ENCODE measurements around the gene FNDC3A.

The FNDC3A gene

GRCh38 chr13:48969685-48970084 lies 6.0 kb upstream of the FNDC3A start:
- H3K4me3 ChIP-seq (ENCODE audit: insufficient read depth, low read length, poor library complexity, severe bottlenecking), result no peak overlapping the region

GRCh38 chr13:48973845-48974431 lies 1.8 kb upstream of the FNDC3A start:
- no peaks in the 10 kb centered on the region for H3K9me2 ChIP-seq (replicated peaks; ENCODE audit: insufficient read depth, low read length)
- peaks cover 4% of the 10 kb centered on the region; the same call in 1 of the 2 replicates for H3K27me3 ChIP-seq (ENCODE audit: low read length)
- H3K4me3 ChIP-seq (ENCODE audit: insufficient read depth, low read length, poor library complexity, severe bottlenecking), result no peak overlapping the region
- H3K9ac ChIP-seq (ENCODE audit: low read length), result no peak overlapping the region
- H3K36me3 ChIP-seq (ENCODE audit: low read length), result no peaks in the 10 kb centered on the region
- H4K20me1 ChIP-seq (ENCODE audit: low read depth, low read length), result peaks cover 4% of the 10 kb centered on the region; the same call in 1 of the 2 replicates
- no peak for TF ChIP-seq EZH2phosphoT487 (conservative IDR thresholded peaks at IDR 0.05; ENCODE audit: low read length)
- TF ChIP-seq, protein P1, sequence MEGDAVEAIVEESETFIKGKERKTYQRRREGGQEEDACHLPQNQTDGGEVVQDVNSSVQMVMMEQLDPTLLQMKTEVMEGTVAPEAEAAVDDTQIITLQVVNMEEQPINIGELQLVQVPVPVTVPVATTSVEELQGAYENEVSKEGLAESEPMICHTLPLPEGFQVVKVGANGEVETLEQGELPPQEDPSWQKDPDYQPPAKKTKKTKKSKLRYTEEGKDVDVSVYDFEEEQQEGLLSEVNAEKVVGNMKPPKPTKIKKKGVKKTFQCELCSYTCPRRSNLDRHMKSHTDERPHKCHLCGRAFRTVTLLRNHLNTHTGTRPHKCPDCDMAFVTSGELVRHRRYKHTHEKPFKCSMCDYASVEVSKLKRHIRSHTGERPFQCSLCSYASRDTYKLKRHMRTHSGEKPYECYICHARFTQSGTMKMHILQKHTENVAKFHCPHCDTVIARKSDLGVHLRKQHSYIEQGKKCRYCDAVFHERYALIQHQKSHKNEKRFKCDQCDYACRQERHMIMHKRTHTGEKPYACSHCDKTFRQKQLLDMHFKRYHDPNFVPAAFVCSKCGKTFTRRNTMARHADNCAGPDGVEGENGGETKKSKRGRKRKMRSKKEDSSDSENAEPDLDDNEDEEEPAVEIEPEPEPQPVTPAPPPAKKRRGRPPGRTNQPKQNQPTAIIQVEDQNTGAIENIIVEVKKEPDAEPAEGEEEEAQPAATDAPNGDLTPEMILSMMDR (IDR thresholded peaks at IDR 0.05; ENCODE audit: insufficient read depth, low read length, poor library complexity, severe bottlenecking), result no peak
- peaks cover 11% of the 10 kb centered on the region for H3F3A ChIP-seq (ENCODE audit: insufficient read depth)
- no peak overlapping the region for H3K27ac ChIP-seq (ENCODE audit: low read depth, low read length)
- H2AFZ ChIP-seq (ENCODE audit: low read depth, low read length, severe bottlenecking), result no peak overlapping the region
- H3K79me2 ChIP-seq (ENCODE audit: insufficient read depth, low read length), result no peaks in the 10 kb centered on the region
- H3K4me2 ChIP-seq (ENCODE audit: low read depth, low read length, poor library complexity, severe bottlenecking), result no peak overlapping the region
- peaks cover 19% of the 10 kb centered on the region; the same call in 1 of the 2 replicates for H3K9me3 ChIP-seq (ENCODE audit: insufficient read depth, low read length)

More at GRCh38 chr13:48969685-48970084, 6.0 kb upstream of the FNDC3A start:
- no peaks in the 10 kb centered on the region for H3K36me3 ChIP-seq (ENCODE audit: low read length)
- H3K9me2 ChIP-seq (replicated peaks; ENCODE audit: insufficient read depth, low read length), result no peaks in the 10 kb centered on the region
- no peaks in the 10 kb centered on the region for H3K79me2 ChIP-seq (ENCODE audit: insufficient read depth, low read length)
- no peak overlapping the region for H3K4me2 ChIP-seq (ENCODE audit: low read depth, low read length, poor library complexity, severe bottlenecking)
- no peak overlapping the region for H2AFZ ChIP-seq (ENCODE audit: low read depth, low read length, severe bottlenecking)
- H3F3A ChIP-seq (ENCODE audit: insufficient read depth), result no peaks in the 10 kb centered on the region
- H4K20me1 ChIP-seq (ENCODE audit: low read depth, low read length), result no peaks in the 10 kb centered on the region
- H3K9me3 ChIP-seq (ENCODE audit: insufficient read depth, low read length), result peaks cover 19% of the 10 kb centered on the region; the same call in 1 of the 2 replicates
- H3K27me3 ChIP-seq (ENCODE audit: low read length), result peaks cover 3% of the 10 kb centered on the region; the same call in 1 of the 2 replicates
- no peak overlapping the region for H3K27ac ChIP-seq (ENCODE audit: low read depth, low read length)
- TF ChIP-seq, protein P1 (IDR thresholded peaks at IDR 0.05; ENCODE audit: insufficient read depth, low read length, poor library complexity, severe bottlenecking), result no peak
- no peak overlapping the region for H3K9ac ChIP-seq (ENCODE audit: low read length)

- Histone ChIP-seq H3K4me3 (ENCODE audit: insufficient read depth, low read length, poor library complexity, severe bottlenecking) (peak overlapping the region; percentile 80), H3K9me2 (replicated peaks; ENCODE audit: insufficient read depth, low read length) (no peaks in the 10 kb centered on the region), H3K9ac (ENCODE audit: low read length) (peak overlapping the region; percentile 65), H3K27me3 (ENCODE audit: low read length) (peaks cover 4% of the 10 kb centered on the region; the same call in 1 of the 2 replicates), H4K20me1 (ENCODE audit: low read depth, low read length) (peaks cover 5% of the 10 kb centered on the region), H3K4me2 (ENCODE audit: low read depth, low read length, poor library complexity, severe bottlenecking) (peak overlapping the region; percentile 63), H2AFZ (ENCODE audit: low read depth, low read length, severe bottlenecking) (peak overlapping the region; percentile 97), H3K36me3 (ENCODE audit: low read length) (no peaks in the 10 kb centered on the region), H3K9me3 (ENCODE audit: insufficient read depth, low read length) (peaks cover 19% of the 10 kb centered on the region; the same call in 1 of the 2 replicates), H3K79me2 (ENCODE audit: insufficient read depth, low read length) (no peaks in the 10 kb centered on the region), H3K27ac (ENCODE audit: low read depth, low read length) (peak overlapping the region; percentile 55; the same call in 1 of the 2 replicates), H3F3A (ENCODE audit: insufficient read depth) (peaks cover 11% of the 10 kb centered on the region)
- no peak for TF ChIP-seq EZH2phosphoT487 (conservative IDR thresholded peaks at IDR 0.05; ENCODE audit: low read length)
- TF ChIP-seq, protein P1 (IDR thresholded peaks at IDR 0.05; ENCODE audit: insufficient read depth, low read length, poor library complexity, severe bottlenecking), result no peak
Observed at GRCh38 chr13:48975101-48975855, 434 bp upstream of the FNDC3A start.
